Measurements from ENCODE around the gene CD164L2.

DNA sequence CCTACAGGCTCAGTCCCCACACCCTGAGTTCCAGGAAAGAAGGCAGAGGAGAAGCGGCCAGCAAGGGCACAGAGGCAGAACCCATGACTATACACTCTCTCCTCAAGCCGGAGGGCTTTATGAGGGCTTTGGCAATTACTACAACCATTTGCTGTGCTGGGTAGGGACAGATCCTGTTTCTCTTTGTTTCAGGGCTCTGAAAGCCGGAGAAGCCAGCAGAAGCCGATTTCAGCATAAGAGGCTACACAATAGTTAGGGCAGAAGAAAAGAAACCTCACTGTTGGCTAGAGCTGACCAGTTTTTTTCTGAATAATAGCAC, 23.2 kb upstream of the CD164L2 start:
- TF ChIP-seq EZH2 (IDR thresholded peaks at IDR 0.05) = no peak
- TF ChIP-seq POLR2AphosphoS5 (IDR thresholded peaks at IDR 0.05; ENCODE audit: borderline replicate concordance, low read depth, low read length) = no peak
